ENCODE data around the gene CABP4.

CABP4 gene

DNA sequence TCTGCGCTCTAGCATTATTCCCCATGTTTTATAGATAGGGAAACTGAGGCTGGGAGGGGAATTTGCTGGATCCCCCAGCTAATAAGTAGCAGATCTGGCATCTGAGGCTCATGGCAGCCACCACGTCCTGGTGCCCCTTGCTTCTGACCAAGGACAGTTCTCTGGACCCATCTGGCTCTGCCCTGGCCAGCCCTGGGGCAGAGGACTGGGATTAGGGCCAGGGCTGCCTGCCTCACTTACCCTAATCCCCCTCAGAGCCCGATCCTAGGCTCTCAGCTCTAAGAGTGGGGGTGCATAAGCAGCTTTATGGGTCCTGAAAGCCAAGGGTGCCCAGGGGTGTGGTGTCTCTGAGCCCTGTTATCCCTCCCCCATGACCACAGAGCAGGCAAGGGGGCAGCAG, at the start of gene CABP4:
CABP4 (plus strand) TSS at position 301 of the 400 bp plus-strand sequence; CDS start at position 371, 70 bp downstream.
- no peak for DNase-seq

DNA sequence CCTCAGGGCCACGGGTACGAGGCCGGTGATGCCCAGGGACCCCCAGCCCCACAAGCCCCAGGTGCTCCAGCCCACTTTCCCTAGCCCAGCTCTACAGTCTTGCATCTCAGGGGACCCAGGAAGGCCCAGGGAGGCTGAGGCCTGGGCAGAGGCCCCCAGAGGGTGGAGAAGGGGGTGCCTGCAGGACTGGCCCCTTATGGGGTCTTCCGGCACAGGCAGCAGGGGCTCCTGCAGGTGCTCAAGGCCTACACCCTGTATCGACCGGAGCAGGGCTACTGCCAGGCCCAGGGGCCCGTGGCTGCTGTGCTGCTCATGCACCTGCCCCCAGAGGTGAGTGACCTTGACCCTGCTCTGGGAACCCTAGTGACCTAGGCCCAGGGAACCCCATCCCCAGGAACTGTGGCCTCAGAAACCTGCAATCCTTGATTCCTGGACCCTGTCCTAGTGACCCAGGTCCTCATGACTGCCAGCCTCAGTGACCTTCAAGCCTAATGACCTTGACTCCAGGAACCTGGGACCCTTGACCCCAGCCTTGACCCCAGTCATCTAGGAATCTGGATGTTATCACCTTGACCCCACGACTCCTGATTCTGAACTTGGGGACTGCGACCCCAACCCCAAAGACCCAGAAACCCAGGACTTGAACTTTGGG, 49.3 kb upstream of the CABP4 start:
- no peak for DNase-seq

DNA sequence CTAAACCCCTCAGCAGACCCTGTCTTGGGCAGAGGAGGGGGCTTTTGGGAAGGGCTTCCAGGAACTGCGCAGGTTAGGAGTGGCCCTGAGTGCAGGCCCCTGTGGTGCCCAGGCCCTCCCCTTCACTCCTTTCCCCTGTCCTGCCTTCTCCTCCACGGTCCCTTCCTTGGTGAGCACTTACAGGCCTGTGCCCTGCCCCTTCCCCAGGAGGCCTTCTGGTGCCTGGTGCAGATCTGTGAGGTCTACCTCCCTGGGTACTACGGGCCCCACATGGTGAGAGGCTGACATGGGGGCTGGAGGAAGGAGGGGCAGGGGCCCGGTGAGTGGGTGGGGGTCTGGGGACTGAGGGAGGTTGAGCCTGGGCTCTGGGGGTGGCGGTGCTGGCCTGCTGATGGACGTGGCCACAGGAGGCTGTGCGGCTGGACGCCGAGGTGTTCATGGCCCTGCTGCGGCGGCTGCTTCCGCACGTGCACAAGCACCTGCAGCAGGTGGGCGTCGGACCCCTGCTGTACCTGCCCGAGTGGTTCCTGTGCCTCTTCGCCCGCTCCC, 48.7 kb upstream of the CABP4 start:
- no peak for DNase-seq

DNA sequence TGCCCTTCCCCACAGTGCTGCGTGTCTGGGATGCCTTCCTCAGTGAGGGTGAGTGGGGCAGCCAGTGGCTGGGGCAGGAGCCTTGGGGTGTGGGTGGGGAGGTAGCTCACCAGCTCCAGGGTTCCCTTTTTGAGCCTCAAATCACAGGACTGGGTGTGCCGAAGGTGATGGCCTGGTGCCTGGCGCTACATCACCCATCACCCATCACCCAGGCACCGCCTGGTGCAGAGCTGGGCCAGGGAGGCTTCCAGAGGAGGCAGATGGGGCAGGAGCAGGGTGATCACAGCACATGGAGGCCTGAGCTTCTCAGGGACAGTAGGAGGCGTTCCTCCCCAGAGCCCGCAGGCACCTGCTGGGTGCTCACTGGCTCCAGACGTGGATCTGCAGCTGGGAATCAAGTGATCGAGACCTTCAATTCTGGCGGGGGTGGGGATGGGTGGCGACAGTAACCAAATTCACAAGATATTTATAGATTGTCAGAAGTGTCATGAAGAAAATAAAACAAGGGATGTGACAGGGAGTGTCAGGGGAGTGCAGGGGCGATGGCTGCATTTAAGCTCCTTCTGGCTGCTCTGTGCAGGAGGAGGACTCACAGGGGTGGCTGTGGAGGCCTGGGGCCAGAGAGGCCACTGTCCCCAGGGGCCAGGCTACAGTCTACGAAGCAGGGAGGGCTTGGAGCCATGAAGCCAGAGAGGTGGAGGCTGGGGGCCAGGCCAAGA, 48.0 kb upstream of the CABP4 start:
- DNase-seq = no peak

- no peak for DNase-seq
Measured at GRCh38 chr11:67407688-67408163, 47.4 kb upstream of the CABP4 start.

GRCh38 chr11:67408437-67409200, 46.5 kb upstream of the CABP4 start:
- DNase-seq = no peak

DNA sequence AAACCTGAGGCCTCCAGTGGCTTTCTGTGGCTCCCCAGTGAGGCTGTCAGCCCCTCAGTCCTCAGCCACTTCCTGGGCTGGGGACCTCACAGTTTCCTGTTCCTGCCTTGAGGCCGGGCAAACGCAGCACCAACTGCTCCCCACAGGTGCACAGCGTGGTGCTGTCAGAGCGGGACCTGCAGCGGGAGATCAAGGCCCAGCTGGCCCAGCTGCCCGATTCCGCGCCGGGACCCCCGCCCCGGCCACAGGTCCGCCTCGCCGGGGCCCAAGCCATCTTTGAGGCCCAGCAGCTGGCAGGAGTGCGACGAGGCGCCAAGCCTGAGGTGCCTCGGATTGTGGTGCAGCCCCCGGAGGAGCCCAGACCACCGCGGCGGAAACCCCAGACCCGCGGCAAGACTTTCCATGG, 45.9 kb upstream of the CABP4 start:
- DNase-seq = no peak

DNA sequence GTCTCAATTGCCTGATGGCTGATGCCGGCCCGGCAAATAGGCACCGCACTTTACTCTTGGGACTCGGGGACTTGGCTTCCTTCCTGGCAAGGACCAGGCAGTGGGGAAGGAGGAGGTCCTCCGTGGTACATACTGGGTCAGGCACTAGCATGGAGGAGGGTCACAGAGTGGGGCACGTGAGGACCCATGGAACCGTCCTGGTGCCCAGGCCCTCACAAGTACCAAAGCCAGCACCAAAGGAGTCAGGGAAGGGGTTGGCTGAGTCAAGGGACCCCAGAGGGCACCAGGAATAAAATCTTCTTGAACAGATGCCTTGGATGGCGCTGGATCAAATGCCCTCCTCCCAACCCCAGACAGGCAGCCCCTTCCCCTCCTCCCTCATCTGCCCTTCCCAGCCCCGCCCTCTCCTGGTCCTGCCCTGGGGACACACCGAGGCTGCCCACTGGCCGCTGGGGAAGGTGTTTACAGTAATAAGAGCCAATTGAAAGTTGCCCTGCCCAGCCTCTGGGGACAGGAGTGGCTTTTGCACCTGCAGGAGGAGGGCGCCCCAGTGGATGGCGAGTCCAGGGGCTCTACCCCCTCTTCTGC, 45.3 kb upstream of the CABP4 start:
- no peak for DNase-seq

DNA sequence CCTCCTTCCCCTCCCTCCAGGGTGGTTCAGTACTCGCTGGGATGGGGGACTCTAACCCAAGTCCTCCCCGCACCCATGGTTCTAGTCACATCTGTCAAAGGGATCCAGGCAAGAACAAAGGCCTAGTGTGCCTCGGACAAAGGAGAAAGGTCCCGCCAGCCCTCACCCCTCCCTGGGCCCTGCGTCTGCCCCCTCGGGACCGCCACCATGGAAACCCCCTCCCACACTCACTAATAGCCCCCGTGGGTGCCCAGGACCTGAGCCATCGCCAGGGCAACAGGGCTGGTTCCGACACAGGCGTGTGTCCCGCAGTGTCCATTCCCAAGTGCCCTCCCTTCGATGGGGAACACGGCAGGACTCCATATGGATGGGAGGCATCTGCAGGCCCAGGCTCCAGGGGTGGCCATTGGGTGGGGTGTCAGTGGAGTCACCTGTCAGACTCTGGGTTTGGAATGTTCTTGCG, 44.8 kb upstream of the CABP4 start:
- no peak for DNase-seq

GRCh38 chr11:67410984-67411784, 44.0 kb upstream of the CABP4 start:
- no peak for DNase-seq

GRCh38 chr11:67411785-67412152, 43.4 kb upstream of the CABP4 start:
- no peak for DNase-seq

DNA sequence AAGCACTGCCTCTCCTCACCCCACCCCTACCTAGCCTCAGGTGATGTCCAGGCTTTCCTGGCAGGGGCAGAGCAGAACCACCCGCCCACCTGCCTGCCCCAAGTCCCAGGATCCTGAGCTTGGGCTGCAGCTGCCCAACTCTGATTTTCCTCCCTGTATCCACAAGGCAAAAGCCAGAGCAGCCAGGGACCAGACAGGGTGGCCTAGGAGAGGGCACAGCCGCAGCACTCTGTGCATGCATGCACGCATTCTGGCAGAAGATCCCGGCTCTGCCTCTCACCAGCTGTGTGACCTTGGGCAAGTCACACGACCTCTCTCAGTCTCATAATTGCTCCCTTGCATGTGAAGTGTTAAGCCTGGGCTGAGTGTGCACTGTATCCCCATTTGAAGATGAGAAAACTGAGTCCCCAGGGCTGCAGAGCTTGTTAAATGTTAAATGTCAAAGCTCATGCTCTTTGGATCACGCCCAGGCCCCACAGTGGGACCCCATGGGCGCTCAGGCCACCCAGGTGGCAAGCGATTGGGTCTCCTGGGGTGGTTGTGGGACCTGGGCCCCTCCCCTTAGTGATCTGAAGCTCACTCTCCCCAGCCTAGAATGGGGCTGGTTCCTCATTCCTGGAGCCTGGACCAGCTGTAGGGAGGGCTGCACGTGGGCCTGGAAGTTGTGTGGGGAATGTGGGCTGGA, 42.5 kb upstream of the CABP4 start:
- DNase-seq = no peak

DNA sequence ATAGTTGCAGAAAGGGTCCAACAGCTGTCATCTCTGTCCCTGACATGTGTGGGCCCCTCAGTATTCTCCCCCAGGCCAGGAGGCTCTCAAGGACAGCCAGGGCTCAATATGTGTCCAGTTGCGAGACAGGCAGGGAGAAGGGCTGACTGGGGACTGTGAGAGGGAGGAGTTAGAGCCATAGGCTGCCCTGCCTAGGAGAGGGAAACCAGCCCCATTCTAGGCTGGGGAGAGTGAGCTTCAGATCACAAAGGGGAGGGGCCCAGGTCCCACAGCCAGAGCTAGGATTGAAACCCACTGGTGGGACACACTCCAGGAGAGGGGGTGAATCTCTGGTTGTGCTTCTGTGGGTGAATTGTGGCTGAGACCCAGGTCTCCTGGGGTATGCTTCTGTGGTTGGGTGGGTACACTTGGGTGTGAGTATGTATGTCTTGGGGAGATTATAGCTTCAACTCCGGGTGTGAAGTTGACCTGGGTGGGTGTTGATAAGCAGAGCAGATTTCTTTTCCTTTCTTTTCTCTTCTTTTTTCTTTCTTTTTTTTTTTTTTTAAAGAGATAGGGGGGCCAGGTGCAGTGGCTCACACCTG, 41.8 kb upstream of the CABP4 start:
- DNase-seq = no peak

GRCh38 chr11:67415501-67416304, 39.5 kb upstream of the CABP4 start, which contains the start of gene CARNS1:
TSS of gene CARNS1 (plus strand) at chr11:67415678. CDS start at chr11:67416200, 522 bp downstream.
- no peak for DNase-seq

DNA sequence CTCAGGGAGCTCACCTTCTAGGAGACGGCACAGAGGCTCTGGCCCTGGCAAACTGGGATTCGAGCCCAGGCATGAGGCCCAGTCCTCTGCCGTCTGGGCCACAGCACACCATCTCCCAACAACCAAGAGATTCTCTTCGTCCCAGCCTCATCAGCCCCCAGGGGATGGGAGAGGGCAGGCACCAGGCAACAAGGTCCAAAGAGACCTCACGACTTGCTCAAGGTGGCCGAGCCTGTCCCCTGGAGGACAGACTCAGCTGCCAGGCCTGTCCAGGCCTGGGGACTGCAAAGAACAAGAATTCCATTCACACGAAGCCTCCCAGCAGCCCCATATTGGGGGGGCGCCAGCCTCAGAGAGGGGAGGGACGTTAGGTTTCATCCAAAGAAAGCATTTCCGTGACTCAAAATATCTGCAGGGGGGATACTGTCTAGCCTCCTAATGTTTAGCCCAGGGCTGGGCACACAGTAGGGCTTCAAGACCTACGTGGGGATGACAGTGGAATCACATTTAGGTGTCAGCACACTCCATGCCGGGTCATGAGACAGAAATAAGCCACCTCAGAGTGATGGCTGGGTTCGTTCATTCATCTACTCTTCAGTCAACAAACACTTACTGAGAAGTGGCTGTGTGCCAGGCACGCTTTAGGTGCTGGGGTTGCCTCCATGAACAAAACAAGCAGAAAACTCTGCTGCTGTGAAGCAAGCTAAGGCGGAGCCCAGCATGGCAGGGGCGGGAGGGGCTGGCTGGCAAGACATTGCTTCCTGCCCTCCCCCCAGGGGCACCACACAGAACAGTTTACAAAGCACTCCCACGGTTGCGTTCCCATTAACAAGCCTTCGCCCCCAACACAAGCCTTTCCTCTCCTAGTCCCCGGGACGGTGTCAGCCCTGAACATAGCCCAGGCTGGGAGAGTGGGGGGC, 38.5 kb upstream of the CABP4 start:
- DNase-seq = no peak

- DNase-seq = no peak
Measured at GRCh38 chr11:67417425-67417824, 37.7 kb upstream of the CABP4 start.

DNA sequence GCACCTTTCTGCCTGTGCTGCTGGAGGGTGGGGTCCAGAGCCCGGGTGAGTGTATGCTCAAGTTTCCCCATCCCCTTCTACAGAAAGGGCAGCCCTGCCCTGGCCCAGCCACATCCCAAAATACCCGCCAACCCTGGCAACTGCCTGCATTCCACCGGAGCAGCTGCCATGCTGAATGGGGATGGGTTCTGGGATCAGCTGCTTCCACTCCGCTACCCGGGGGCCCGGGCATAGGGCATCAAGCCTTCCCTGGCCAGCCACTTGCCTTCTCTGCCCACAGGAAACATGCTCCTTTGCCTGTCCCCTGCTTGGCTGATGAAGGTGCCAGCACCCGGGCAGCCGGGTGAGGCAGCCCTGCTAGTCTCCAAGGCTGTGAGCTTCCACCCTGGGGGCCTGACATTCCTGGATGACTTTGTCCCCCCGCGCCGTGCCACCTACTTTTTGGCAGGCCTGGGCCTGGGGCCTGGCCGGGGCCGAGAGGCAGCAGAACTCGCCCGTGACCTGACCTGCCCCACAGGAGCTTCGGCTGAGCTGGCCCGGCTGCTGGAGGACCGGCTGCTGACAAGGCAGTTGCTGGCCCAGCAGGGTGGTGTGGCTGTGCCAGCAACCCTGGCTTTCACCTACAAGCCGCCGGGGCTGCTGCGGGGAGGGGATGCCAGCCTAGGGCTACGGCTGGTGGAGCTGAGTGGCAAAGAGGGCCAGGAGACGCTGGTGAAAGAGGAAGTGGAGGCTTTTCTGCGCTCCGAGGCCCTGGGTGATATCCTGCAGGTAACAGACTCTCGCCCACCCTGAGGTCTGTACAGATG, 36.5 kb upstream of the CABP4 start:
- no peak for DNase-seq
